HG02970 (cell line): Measurements from ENCODE around the gene MYH15.
A peak's percentile ranks its signal among the peaks of the same experiment; 100 is the strongest.
"Not testable (repeated sequence)": the region's sequence is repeated elsewhere in the genome, so short reads cannot be mapped to it uniquely, and the experiment has no call there.

Experiments
- ATAC-seq: cut with Tn5 transposase; IDR thresholded peaks from one replicate; pipeline ENCODE4 v1.9.1; 2021; ENCODE audit warnings: mild to moderate bottlenecking, moderate library complexity, moderate number of reproducible peaks; ENCODE audit not compliant: unreplicated experiment, low FRiP score

MYH15 gene

GRCh38 chr3:108393128-108393900, 117.1 kb downstream of the MYH15 start:
- ATAC-seq: no peak

GRCh38 chr3:108391917-108392593, 118.3 kb downstream of the MYH15 start:
- no peak for ATAC-seq

GRCh38 chr3:108389372-108389771, 121.0 kb downstream of the MYH15 start:
- no peak for ATAC-seq

- peak; percentile 56 for ATAC-seq
Measured at GRCh38 chr3:108388136-108389132, 122.0 kb downstream of the MYH15 start.

GRCh38 chr3:108387063-108387462, 123.3 kb downstream of the MYH15 start:
- no peak for ATAC-seq

- no peak for ATAC-seq
Measured at GRCh38 chr3:108383306-108383705, 127.1 kb downstream of the MYH15 start.

GRCh38 chr3:108381529-108382140, 128.8 kb downstream of the MYH15 start:
- ATAC-seq: no peak

GRCh38 chr3:108380128-108380795, 130.1 kb downstream of the MYH15 start:
- ATAC-seq: no peak

- ATAC-seq: not testable (repeated sequence)
Measured at GRCh38 chr3:108378952-108379342, 131.4 kb downstream of the MYH15 start.

- no peak for ATAC-seq
Measured at GRCh38 chr3:108378153-108378951, 132.0 kb downstream of the MYH15 start.

GRCh38 chr3:108377384-108377783, 133.0 kb downstream of the MYH15 start:
- ATAC-seq: no peak

- ATAC-seq: no peak
Measured at GRCh38 chr3:108376026-108376425, 134.4 kb downstream of the MYH15 start.

- ATAC-seq: no peak
Measured at GRCh38 chr3:108359011-108359410, 151.4 kb downstream of the MYH15 start.

- ATAC-seq: no peak
Measured at GRCh38 chr3:108357042-108357441, 153.4 kb downstream of the MYH15 start.

GRCh38 chr3:108354562-108354961, 155.8 kb downstream of the MYH15 start:
- no peak for ATAC-seq

- no peak for ATAC-seq
Measured at GRCh38 chr3:108352176-108352575, 158.2 kb downstream of the MYH15 start.

GRCh38 chr3:108346301-108347227, 163.8 kb downstream of the MYH15 start:
- ATAC-seq: no peak
